ENCODE measurements around the gene PPDPF.

PPDPF gene

DNA sequence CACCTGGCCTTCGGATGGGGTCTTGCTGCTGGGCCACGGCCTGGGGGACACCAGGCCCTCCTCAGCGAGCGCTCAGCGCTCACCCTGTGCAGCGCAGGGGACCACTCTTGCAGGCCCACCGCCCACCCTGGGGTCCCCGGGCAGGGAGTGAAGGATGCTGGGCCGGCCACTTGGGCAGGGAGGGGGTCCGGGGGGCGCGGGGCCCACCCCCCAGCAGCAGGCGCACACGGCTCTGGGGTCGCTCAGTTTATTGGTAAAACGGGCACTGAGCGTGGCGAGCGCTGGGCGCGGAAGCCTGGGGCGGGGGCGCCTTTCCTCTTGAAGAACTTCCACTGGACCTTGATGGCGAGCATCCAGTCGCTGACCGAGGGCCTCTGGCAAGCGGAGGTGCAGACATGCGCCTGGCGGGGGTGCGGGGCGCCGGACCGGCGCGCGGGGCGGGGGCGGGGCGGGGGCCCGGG is 32.8 kb upstream of the PPDPF start:
- no peak for DNase-seq (ENCODE audit: low read depth, low spot score)

DNA sequence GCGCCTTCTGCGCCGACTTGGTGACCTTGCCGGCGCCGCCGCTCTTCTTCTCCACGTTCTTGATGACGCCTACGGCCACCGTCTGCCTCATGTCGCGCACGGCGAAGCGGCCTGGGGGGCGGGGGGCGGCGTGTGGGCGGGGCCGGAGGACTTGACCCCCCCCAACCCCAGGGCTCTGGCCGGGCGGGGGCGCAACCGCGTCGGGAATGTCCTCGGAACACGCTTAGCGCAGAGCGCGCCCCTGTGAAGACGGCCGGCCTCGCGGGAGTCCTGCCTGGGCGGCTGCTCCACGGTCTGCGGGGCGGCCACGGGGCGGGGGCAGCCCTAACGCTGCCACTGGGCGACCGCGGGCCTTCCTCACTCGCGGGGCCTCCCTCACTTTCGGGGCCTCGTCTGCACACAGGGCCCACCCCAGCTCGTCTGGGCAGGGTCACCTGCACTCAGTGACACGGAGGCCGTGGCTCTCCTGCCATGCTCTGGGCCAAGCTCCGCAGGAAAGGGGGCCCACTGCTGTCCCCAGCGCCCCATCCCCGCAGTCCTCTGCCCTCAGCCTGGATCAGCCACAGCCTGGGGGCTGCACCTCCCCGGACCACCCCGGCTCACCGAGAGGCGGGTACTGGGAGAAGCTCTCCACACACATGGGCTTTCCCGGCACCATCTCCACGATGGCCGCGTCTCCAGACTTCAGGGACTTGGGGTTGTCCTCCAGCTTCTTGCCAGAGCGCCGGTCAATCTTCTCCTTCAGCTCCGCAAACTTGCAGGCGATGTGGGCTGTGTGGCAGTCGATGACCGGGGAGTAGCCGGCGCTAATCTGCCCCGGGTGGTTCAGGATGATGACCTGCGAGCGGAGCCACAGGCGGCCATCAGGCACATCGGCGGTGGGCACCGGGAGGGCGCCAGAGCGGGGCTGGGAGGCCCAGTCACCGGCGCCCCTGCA is 32.0 kb upstream of the PPDPF start:
- no peak for DNase-seq (ENCODE audit: low read depth, low spot score)

DNA sequence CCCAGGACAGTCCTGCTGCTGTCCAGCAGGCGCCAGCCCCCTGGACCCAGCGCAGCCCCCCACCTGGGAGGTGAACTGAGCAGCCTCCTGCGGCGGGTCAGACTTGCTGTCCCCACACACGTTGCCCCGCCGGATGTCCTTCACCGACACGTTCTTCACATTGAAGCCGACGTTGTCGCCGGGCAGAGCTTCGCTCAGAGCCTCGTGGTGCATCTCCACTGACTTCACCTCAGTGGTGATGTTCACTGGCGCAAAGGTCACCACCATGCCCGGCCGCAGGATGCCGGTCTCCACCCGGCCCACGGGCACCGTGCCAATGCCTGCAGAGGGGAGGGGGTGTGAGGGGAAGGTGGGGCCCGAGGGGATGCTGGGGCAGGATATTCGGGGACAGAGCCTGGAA is 30.1 kb upstream of the PPDPF start:
- DNase-seq (ENCODE audit: low read depth, low spot score) = no peak

DNA sequence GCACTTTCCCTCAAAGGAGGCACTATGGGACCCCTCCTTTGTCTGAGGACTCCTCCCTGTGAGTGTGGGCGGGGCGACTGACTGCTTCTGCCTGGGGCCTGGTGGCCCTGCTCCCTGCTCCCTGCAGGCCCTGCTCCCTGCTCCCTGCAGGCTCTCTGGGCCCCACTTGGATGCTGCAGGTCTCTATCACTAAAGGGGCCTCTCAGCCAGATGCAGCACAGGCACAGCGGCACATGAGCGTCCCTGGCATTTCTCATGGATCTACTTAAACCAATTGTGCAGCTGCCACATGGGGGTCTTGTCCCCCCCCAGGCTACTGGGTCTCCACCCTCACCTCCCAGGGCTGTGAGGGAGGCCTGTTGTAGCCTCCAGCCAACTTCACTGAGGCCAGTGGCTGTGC is 29.5 kb upstream of the PPDPF start:
- no peak for DNase-seq (ENCODE audit: low read depth, low spot score)

DNA sequence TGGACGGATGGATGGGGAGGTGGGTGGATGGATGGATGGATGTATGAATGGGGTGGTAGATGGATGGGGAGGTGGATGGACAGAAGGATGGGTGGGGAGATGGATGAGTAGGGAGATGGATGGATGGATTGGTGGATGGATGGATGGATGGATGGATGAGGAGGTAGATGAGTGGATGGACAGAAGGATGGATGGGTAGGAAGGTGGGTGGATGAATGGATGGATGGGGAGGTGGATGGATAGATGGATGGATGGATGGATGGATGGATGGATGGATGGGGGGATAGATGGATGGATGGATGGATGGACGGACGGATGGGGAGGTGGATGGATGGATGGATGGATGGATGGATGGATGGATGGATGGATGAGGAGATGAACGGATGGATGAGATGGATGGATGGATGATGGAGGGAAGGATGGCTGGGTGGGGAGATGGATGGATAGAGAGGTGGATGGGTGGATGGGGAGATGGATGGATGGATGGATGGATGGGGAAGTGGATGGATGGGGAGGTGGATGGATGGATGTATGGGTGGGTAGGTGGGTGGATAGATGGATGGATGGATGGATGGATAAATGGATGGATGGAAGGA is 28.8 kb upstream of the PPDPF start:
- no peak for DNase-seq (ENCODE audit: low read depth, low spot score)

DNA sequence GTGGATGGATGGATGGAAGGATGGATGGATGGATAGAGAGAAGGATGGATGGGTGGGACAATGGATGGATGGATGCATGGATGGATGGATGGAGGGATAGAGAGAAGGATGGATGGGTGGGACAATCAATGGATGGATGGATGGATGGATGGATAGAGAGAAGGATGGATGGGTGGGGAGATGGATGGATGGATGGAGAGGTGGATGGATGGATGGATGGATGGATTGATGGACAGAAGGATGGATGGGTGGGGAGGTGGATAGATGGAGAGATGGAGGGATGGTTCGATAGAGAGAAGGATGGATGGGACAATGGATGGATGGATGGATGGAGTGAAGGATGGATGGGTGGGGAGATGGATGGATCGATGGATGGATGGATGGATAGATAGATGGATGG is 28.0 kb upstream of the PPDPF start:
- no peak for DNase-seq (ENCODE audit: low read depth, low spot score)

DNA sequence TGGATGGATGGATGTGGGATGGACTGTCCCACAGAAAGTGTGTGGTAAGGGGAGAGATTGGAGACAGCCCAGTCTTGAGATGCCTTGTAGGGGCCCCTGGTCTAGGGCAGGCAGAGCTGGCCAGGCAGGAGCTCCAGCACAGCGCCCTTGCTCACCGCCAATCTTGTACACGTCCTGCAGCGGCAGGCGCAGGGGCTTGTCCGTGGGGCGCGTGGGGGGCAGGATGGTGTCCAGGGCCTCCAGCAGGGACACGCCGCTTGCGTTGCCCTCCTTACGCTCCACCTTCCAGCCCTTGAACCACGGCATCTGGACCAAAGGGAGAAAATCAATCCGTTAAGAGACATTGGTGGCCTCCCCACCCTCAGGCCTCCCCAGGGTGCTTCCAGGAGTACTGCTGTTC is 27.6 kb upstream of the PPDPF start:
- DNase-seq (ENCODE audit: low read depth, low spot score) = no peak

DNA sequence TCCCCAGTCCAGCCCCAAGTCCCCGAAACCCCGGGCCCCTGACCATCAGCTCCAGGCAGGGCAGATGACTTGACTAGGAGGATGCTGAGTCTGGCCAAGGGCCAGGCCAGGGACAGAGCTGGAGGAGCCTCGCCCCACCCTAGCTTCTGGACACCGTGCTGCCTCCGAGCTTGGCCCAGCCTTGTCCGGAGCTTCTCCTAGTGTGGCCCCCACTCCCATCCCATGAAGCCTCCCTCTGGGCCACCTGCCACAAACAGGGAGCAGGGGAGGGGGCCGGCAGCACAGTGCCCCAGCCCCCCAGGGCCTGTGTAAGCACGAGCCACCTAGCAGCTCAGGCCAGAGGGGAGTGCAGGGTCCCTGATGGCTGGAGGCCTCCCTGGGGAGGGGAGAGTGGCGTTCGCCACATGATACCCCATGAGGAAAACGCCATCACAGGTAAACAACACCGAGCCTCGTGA is 27.0 kb upstream of the PPDPF start:
- DNase-seq (ENCODE audit: low read depth, low spot score) = no peak

DNA sequence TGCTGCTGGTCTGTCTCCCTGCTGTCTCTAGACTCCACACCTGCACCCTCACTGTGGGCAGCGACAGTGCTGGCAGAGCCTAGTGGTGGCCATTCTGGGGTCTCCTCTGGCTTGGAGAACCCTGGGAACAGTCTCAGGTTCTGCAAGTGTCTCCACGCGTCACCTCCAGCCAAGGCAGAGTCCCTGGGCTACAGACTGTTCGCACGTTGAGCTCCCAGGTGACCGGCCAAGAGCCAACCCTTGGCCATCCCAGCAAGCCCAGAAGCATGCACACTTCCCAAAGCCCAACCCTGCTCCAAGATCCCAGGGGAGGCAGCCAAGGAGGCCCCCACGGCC is 26.5 kb upstream of the PPDPF start:
- DNase-seq (ENCODE audit: low read depth, low spot score) = no peak

DNA sequence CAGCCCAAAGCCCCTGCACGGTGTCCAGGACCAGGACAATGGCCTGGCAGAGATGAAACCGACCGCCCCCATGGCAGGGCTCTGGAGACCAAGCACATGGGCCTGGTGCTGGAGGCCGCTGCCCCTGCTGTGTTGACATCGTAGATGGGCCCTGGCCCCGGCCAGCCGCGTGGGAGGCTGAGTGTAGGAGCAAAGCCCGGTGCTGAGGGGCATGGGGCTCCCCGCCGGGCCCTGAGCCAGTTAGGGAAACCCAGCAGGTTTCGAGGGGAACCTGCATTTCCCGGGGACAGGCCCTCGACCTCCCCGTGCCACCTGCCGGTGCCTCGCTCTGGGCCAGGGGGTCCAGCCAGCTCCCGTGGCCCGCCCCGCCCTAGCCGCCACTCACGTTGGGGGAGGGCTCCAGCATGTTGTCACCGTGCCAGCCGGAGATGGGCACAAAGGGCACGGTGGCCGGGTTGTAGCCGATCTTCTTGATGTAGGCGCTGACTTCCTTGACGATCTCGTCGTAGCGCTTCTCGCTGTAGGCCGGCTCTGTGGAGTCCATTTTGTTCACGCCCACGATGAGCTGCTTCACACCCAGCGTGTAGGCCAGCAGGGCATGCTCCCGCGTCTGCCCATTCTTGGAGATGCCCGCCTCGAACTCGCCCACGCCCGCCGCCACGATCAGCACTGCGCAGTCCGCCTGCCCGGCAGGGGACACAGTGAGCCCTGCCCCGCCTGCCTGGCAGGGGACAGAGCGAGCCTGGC is 26.0 kb upstream of the PPDPF start:
- DNase-seq (ENCODE audit: low read depth, low spot score) = no peak

DNA sequence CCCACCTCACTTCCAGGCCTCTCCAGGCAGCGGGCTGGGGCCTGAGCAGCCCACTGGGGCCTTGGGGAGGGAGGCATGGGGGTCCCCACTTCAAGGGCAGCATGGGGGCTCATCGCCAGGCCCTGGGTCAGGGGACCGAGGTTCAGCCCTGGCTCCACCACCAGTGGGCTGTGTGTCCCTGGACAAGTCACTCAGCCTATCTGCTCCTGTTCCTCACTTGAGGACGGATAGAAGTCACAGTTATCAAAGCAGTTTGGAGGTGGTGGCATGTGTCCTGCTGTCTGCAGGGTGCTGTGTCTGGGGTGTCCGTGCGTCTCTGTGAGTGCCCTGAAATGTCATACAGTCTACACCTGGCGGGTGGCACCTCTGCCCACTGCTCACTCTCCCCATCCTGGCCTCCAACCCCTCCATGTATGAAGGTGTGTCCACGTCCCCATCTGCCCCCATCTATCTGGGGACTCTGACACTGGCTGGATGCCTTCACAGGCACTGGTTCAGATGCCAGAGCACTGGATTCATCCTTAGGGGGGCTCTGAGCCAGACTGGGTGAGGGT is 25.3 kb upstream of the PPDPF start:
- no peak for DNase-seq (ENCODE audit: low read depth, low spot score)

DNA sequence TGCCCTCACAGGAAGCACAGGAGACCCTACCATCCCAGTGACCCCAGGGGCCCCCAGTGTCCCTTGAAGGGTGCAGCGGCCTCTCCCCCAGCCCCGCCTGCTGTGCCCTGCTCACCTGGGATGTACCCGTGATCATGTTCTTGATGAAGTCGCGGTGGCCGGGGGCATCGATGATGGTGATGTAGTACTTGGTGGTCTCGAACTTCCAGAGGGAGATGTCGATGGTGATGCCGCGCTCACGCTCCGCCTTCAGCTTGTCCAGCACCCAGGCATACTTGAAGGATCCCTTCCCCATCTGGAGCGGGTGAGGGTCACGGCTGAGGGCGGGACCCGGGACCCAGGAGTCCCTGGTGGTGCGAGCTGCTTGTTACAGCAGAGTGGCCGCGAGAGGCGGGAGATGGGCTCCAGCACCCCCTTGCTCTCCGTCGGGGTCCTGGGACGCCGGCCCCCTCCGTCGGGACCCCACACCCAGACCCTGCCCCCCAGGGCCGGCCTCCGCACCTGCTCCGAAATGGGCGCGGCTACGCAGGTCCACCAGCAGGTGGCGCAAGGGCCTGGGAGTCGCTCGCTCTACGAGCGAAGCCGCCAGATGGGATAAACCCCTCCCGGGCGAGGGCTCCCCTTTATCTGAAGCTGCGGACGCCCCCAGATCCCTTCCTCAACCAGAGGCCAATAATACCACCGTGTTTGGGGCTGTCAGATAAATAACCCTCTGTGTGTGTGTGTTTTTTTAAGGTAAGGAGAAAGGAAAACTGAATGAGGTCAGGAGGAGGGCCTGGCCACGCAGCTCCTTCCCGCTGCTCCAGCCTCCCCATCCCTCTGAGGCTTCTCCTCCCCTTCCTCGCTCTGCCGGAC is 24.6 kb upstream of the PPDPF start:
- no peak for DNase-seq (ENCODE audit: low read depth, low spot score)

DNA sequence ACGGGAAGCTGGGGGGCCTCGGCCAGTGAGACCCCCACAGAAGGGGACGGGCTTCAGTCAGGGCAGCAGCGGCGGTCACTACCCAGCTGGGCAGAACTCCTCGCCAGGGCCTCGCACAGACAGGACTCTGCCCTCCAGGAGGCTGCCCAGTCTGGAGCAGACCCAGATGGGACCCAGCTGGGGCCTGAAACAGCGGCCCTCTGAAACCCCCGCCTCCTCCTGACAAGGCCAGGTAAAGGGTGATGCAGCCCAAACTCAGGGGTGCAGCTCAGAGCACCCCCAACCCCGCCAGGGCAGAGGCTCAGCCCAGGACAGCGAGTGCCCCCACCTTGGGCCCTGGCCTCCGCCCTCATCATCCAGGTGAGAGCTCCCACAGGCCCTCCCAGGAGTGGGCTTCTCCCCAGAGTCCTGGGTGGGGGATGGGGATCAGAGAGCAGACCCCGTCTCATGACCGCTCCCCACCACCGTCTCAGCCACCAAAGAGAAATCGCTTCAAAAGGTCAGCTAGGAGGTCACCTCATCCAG is 23.9 kb upstream of the PPDPF start:
- DNase-seq (ENCODE audit: low read depth, low spot score) = no peak

DNA sequence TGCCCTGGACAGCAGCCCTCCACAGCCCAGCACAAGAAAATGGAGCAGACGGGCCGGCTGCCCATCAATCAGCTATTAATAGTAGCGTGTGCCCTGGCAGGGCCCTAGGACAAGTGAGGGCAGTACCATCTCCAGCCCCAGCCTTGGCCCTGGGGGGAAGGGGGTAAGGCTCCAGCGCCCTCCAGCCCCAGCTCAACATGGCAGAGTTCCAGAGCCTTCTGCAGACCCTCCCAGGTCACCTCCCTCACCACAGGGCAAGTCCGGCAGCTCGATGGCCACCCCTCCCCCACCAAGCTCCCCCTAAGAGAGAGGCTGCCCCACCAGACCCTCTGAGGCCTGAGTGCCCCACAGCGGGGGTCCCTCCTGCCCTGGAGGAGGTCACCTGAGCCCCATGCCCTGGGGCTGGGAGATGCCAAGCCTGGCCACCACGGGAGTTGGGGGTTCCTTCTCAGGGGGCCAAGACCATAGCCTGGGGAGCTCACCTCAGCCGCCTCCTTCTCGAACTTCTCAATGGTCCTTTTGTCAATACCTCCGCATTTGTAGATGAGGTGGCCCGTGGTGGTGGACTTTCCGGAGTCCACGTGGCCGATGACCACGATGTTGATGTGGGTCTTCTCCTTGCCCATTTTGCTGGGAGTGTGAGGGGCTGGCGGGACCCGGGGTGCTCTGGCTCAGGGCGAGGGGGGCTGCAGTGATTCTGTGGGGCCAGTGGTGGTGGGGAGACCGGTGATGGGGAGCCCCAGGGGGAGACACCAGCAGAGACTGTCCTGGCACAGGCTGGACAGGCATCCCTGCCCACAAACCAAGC is 23.2 kb upstream of the PPDPF start:
- DNase-seq (ENCODE audit: low read depth, low spot score) = no peak

DNA sequence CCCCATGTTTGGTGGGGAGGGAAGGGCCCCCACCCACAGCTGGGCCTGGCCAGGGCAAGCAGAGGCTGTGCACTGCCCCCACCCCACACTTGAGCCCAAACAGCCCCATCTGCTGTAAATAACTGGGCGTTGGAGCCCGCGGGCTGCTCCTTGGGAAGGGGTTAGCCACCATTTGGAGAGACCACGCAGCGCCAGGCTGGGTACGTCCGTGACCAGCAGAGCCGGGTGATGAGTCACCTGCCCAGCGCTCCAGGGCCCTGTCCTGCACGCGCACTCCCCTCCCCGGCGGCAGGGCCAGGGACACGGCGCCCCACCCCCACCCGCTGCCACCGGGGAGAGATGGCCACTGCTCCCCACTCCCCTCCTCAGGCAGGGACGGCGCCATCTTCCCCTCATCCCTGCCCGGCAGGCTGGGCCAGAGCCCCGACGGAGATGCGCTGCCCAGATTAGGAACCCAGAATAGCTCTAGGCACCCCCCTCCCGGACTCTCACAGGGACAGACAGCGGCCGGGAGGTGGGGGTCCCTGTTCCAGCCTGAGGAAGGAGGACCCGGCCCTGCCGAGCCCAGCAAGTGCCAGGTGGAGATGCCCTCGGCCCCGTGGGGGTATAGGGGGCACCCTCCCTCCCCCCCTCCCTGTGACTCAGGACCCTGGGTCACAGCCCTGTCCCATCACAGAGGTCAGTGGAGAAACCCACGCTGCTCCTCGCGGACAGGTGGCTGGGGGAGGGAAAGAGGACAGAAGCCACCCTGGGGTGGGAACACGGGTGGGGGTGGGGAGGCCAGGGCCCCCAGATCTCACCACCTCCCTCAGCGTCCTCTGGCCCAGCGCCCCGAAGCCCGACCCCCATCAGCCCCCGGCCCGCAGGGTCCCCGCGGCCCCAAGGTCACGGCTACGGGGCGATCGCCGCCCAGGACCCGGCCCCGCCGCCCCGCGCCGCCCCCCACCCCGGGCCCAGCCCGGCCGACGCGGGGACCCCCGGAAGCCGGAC is 22.3 kb upstream of the PPDPF start:
- DNase-seq (ENCODE audit: low read depth, low spot score) = no peak

DNA sequence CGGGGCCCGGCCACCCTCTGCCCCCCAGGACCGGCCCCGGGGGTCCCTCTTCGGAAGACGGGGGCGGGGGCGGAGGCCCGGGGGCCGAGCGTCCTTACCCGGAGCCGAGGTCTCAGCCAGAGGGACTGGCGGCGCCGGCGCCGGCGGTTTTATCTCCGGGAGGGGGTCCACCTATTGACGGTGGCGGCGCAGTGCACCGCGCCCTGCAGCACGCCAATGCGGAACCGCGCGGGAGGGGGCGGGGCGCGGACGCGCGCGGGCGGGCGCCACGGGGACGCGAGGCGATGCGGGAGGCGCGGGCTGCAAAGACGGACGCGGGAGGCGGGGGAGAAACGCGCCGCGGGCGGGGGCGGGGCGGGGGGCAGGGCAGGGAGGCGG is 21.6 kb upstream of the PPDPF start, which contains the start of gene EEF1A2:
EEF1A2 (minus strand) TSS at position 124 of the 378 bp plus-strand sequence. CDS start 1,320 bp downstream, outside the sequence.
- DNase-seq (ENCODE audit: low read depth, low spot score) = no peak

DNA sequence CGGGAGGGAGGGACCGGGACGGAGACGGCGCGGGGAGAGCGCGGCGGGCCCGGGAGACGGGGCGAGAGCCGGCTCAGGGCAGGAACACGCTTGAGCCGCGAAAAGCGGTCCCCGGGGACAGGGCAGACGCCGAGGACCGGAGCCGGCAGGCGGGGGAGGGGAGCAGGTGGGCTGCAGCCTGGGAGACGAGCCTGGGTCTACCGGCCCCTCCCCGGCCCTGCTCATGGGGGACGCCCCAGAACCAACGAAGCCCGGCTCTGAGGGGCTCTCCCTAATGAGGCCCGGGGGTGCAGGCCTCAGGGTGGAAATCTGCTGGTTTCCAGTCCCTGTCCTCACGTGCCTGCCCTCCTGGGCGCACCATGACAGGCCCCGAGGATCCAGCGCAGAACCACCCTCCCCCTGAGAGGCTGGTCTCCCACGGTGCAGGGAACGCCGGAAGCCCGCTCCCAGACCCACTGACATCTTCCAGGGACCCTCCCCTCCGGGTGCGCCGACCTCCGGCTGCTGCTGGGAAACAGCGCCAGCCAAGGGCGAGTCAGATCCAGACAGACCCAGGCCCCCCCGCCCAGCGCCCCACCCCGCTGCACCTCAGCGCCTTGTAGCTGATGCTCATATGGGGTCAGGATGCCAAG is 21.1 kb upstream of the PPDPF start:
- no peak for DNase-seq (ENCODE audit: low read depth, low spot score)

DNA sequence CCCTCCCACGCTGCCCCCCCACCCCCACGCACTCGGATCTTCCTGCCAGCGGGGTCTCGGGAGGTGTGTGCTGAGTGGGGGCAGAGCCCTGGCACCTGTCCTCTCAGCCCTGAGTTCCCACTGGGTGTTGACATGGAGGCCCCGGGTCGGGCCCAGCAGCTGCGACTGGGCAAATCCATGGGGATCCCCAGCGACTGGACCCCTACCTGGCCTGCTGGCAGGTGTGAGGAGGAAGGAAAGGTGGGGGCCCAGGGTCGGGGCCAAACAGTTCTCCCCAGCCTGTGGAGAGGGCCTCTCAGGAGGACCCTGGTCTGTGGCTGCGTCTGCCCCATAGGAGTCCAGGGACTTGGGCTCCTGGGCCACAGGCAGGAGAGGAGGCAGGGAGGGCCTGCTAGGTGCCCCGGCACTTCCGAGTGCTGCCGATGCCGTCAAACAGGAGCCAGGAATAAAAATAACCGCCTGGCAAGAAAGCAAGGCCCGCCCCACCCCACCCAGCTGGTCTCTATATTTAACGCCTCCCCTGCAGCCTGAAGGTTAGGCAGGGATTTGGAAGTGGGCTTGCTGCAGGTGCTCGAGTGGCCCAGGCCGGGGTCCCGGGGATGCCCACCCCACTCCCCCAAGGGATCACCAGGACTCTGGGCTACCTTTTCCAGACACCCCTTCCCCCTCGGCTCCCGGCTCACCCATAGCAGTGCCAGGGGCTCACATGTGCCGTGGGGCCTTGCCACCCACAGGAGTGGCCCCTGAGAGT is 20.2 kb upstream of the PPDPF start:
- no peak for DNase-seq (ENCODE audit: low read depth, low spot score)
